A549 (cell line): ENCODE measurements around the gene MMP24.

Experiments used
- ATOH8 ChIP-seq: fragments of 250-450 bp; sonication (Bioruptor Pico); IDR thresholded peaks from 2 replicates; pipeline ENCODE4 v1.5.0; 2020; ENCODE audit warnings: low read depth, mild to moderate bottlenecking, moderate library complexity
- CHD4 ChIP-seq: fragments of 200-600 bp; sonication (generic); IDR thresholded peaks from 2 replicates; pipeline ENCODE4 v1.6.1; 2016; ENCODE audit warnings: antibody characterized with exemption, mild to moderate bottlenecking, borderline replicate concordance
- CTCF ChIP-seq: fragments of >200 bp; sonication (Bioruptor Twin); formaldehyde crosslinking; IDR thresholded peaks from 3 replicates; pipeline ENCODE4 v1.5.1; 2016
- EP300 ChIP-seq, 2 experiments: fragments of >200 bp; sonication (Bioruptor Twin); formaldehyde crosslinking; IDR thresholded peaks; 2 replicates in 1 of 2; 3 replicates in 1 of 2; pipeline ENCODE4 v1.6.1; 2016 to 2017
- HDAC2 ChIP-seq: fragments of 200-600 bp; sonication (generic); IDR thresholded peaks from 2 replicates; pipeline ENCODE4 v1.6.1; 2016
- HMGXB4 ChIP-seq: fragments of 250-450 bp; sonication (Bioruptor Pico); IDR thresholded peaks from 2 replicates; pipeline ENCODE4 v1.5.0; 2021; ENCODE audit warnings: mild to moderate bottlenecking, moderate library complexity, borderline replicate concordance
- KDM5A ChIP-seq: fragments of 200-600 bp; sonication (generic); IDR thresholded peaks from 2 replicates; pipeline ENCODE4 v1.6.1; 2016; ENCODE audit warnings: antibody characterized with exemption, mild to moderate bottlenecking
- MAX ChIP-seq: IDR thresholded peaks from 2 replicates; pipeline ENCODE4 v1.6.1; 2012
- PBX3 ChIP-seq: IDR thresholded peaks from 2 replicates; pipeline ENCODE4 v1.6.1; 2012
- POLR2A ChIP-seq: IDR thresholded peaks from 2 replicates; pipeline ENCODE4 v1.6.1; 2012; ENCODE audit warnings: mild to moderate bottlenecking, low read length
- RAD21 ChIP-seq, 2 experiments: fragments of >200 bp in 1 of 2; sonication (Bioruptor Twin) in 1 of 2; formaldehyde crosslinking in 1 of 2; IDR thresholded peaks in 1 of 2; conservative IDR thresholded peaks in 1 of 2; 2 replicates in 1 of 2; 3 replicates in 1 of 2; pipeline ENCODE4 v1.6.1; 2012 to 2018; ENCODE audit warnings: inconsistent platforms in 1 of 2
- RCOR1 ChIP-seq: fragments of 150-350 bp; IDR thresholded peaks from 2 replicates; pipeline ENCODE4 v1.6.1; 2014; ENCODE audit warnings: antibody characterized with exemption, low read length, low read depth
- ZFP36 ChIP-seq: fragments of 450-650 bp; IDR thresholded peaks from 2 replicates; pipeline ENCODE4 v1.6.1; 2014; ENCODE audit warnings: borderline replicate concordance; ENCODE audit not compliant: partially characterized antibody

- no peak for TF ChIP-seq HDAC2
- no peak for TF ChIP-seq MAX
- no peak for TF ChIP-seq KDM5A
- TF ChIP-seq CTCF: no peak
- no peak for TF ChIP-seq POLR2A
- no peak for TF ChIP-seq CHD4
- no peak for TF ChIP-seq RAD21 (conservative IDR thresholded peaks at IDR 0.05 in 1 of 2, IDR thresholded peaks at IDR 0.05 in 1 of 2)
- no peak for TF ChIP-seq ATOH8 (CRISPR knock-in tag)
- TF ChIP-seq RCOR1: no peak
- TF ChIP-seq EP300 (IDR thresholded peaks at IDR 0.05): no peak
- TF ChIP-seq PBX3: no peak
- no peak for TF ChIP-seq HMGXB4 (CRISPR knock-in tag)
- no peak for TF ChIP-seq ZFP36
These were observed 62.0 kb downstream of the MMP24 start for GRCh38 chr20:35288325-35289060.
